ENCODE data around the gene RPS6KA2. TPM values are rescaled to one million over a fixed set of nuclear protein-coding genes. Genes with fewer than 3 reads are reported as not detected.

RPS6KA2 gene
- total and polyA plus RNA-seq, 2 donors (not counting 3 experiments of a cell fraction or from before 2014, with no cell fraction given) = 54.5 to 75.8 TPM

DNA sequence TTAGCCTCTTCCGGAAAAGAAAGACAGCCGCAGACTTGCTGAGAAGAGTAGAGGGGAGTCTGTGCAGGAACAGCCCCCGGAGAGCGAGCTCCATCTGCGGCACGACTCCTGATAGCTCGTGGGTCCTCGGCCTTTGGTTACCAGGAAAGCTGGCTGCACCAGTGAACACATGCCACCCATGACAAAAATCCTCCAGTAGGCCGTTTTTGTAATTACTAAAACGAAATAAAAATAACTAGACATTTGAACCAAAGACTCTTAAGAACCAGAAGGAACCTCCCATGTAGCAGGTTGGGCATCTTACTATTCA, 82.8 kb downstream of the RPS6KA2 start:
- H3K9me1 ChIP-seq (replicated peaks; ENCODE audit: control insufficient read depth, extremely low read depth, insufficient read depth, low read length) = no peaks in the 10 kb centered on the region
- no peak overlapping the region for H3K4me3 ChIP-seq (replicated peaks in 1 of 3; ENCODE audit: insufficient read depth in 1 of 3, low read depth in 1 of 3, low read length in 3 of 3)
- FAIRE-seq = no peak
- peaks cover 9% of the 10 kb centered on the region for H3K4me1 ChIP-seq (ENCODE audit: control insufficient read depth, extremely low read depth, insufficient read depth, low read length)
- no peaks in the 10 kb centered on the region for H3K27me3 ChIP-seq (ENCODE audit: control insufficient read depth in 2 of 2, insufficient read depth in 2 of 2, low read length in 2 of 2)
- no peak overlapping the region for H2AFZ ChIP-seq (ENCODE audit: low read depth, low read length)
- ChIA-PET CTCF (interaction anchor here (1.1 kb wide), 1 partner anchor 11 kb away, joined by 3 read pairs; no protein-coding TSS in a partner anchor), POLR2A (no interaction called here)
- no peak overlapping the region for H3K4me2 ChIP-seq (ENCODE audit: insufficient read depth, low read length)
- no peaks in the 10 kb centered on the region for H3K9me3 ChIP-seq (replicated peaks; ENCODE audit: control insufficient read depth, insufficient read depth, low read length)
- H3K79me2 ChIP-seq (ENCODE audit: control insufficient read depth, insufficient read depth, low read length) = no peaks in the 10 kb centered on the region
- intact Hi-C loops (cut with micrococcal nuclease) = no loop called here
- dilution Hi-C loops (cut with MboI; ENCODE audit: extremely low pct_ligation_motif_present, low sequenced_read_pairs) = no loop called here
- TF ChIP-seq POLR2AphosphoS5 (IDR thresholded peaks at IDR 0.05; ENCODE audit: insufficient read depth, low read depth, low read length) (no peak), POLR2A (IDR thresholded peaks at IDR 0.05; ENCODE audit: low read depth, low read length) (no peak), JUN (IDR thresholded peaks at IDR 0.05; ENCODE audit: borderline replicate concordance, insufficient read depth, insufficient read length, low read depth) (no peak), MAX (IDR thresholded peaks at IDR 0.05; ENCODE audit: insufficient read depth, insufficient read length) (no peak), EZH2 (IDR thresholded peaks at IDR 0.05; ENCODE audit: borderline replicate concordance, low read depth, low read length, severe bottlenecking) (no peak)
- DNase-seq (ENCODE audit: low read depth, low spot score) = no peak
- H3K27ac ChIP-seq (ENCODE audit: insufficient read depth, low read depth, low read length) = no peak overlapping the region
- no peak overlapping the region for H3K9ac ChIP-seq (replicated peaks; ENCODE audit: extremely low read depth, insufficient read depth, low read length)
- H4K20me1 ChIP-seq (replicated peaks; ENCODE audit: control insufficient read depth, extremely low read depth, insufficient read depth, low read length) = no peaks in the 10 kb centered on the region
- peaks cover 3 to 4% of the 10 kb centered on the region in 2 experiments for H3K36me3 ChIP-seq (ENCODE audit: control insufficient read depth in 2 of 2, extremely low read depth in 1 of 2, insufficient read depth in 2 of 2, low read length in 2 of 2)
- no TSS peak for BruUV-seq (replicated peaks)

DNA sequence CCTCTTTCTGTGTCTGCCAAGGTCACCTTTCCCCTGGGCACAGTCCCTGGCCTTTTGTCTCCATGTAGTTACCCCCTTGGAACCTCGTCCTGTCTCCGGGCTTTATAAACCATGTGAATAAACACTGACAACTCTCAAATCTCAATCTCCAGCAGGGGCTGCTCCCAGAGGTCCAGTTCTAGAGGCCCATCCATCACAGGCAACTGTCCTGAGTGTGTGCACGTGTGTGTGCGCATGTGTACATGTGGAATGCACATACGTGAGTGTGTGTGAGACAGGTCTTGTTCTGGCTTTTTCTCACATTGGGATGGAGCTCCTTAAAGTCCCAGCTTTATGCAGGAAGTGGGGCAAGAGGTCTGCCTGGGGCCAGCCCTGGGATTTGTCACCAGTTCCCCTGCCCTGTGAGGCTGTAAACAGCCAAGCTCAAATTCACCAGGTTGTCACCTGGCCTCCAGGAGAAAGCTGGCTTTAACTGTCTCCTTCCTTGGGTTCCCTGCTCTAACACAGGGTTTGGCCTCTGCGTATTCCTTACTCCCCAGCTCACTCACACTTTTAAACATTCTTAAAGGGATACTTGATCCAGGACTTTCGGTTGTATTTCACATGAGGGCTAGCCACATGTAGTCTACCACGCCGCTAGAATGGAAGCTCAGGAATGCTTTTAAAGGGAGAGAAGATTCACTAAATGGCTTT, 83.3 kb downstream of the RPS6KA2 start:
- Histone ChIP-seq H3K27ac (ENCODE audit: insufficient read depth, low read depth, low read length) (no peak overlapping the region), H3K9me1 (replicated peaks; ENCODE audit: control insufficient read depth, extremely low read depth, insufficient read depth, low read length) (no peaks in the 10 kb centered on the region), H3K27me3 (ENCODE audit: control insufficient read depth in 2 of 2, insufficient read depth in 2 of 2, low read length in 2 of 2) (no peaks in the 10 kb centered on the region), H3K4me3 (replicated peaks in 1 of 3; ENCODE audit: insufficient read depth in 1 of 3, low read depth in 1 of 3, low read length in 3 of 3) (no peak overlapping the region), H3K36me3 (ENCODE audit: control insufficient read depth in 2 of 2, extremely low read depth in 1 of 2, insufficient read depth in 2 of 2, low read length in 2 of 2) (peaks cover 3 to 4% of the 10 kb centered on the region in 2 experiments), H3K9me3 (replicated peaks; ENCODE audit: control insufficient read depth, insufficient read depth, low read length) (no peaks in the 10 kb centered on the region), H4K20me1 (replicated peaks; ENCODE audit: control insufficient read depth, extremely low read depth, insufficient read depth, low read length) (no peaks in the 10 kb centered on the region), H2AFZ (ENCODE audit: low read depth, low read length) (no peak overlapping the region), H3K79me2 (ENCODE audit: control insufficient read depth, insufficient read depth, low read length) (no peaks in the 10 kb centered on the region), H3K4me1 (ENCODE audit: control insufficient read depth, extremely low read depth, insufficient read depth, low read length) (peaks cover 9% of the 10 kb centered on the region), H3K4me2 (ENCODE audit: insufficient read depth, low read length) (no peak overlapping the region), H3K9ac (replicated peaks; ENCODE audit: extremely low read depth, insufficient read depth, low read length) (no peak overlapping the region)
- FAIRE-seq = no peak
- dilution Hi-C loops (cut with MboI; ENCODE audit: extremely low pct_ligation_motif_present, low sequenced_read_pairs) = no loop called here
- ChIA-PET POLR2A (no interaction called here), CTCF (interaction anchor here (1.1 kb wide), 1 partner anchor 11 kb away, joined by 3 read pairs; no protein-coding TSS in a partner anchor)
- TF ChIP-seq EZH2 (IDR thresholded peaks at IDR 0.05; ENCODE audit: borderline replicate concordance, low read depth, low read length, severe bottlenecking) (no peak), MAX (IDR thresholded peaks at IDR 0.05; ENCODE audit: insufficient read depth, insufficient read length) (no peak), FOS (IDR thresholded peaks at IDR 0.05; ENCODE audit: borderline replicate concordance, insufficient read depth, low read length) (no peak), POLR2A (IDR thresholded peaks at IDR 0.05; ENCODE audit: low read depth, low read length) (no peak), JUN (IDR thresholded peaks at IDR 0.05; ENCODE audit: borderline replicate concordance, insufficient read depth, insufficient read length, low read depth) (no peak), MYC (IDR thresholded peaks at IDR 0.05; ENCODE audit: low read depth, low read length) (no peak), POLR2AphosphoS5 (IDR thresholded peaks at IDR 0.05; ENCODE audit: insufficient read depth, low read depth, low read length) (no peak), GATA2 (IDR thresholded peaks at IDR 0.05; ENCODE audit: insufficient read depth, insufficient read length, low read depth, low read length) (no peak)
- TF ChIP-seq, protein P1, sequence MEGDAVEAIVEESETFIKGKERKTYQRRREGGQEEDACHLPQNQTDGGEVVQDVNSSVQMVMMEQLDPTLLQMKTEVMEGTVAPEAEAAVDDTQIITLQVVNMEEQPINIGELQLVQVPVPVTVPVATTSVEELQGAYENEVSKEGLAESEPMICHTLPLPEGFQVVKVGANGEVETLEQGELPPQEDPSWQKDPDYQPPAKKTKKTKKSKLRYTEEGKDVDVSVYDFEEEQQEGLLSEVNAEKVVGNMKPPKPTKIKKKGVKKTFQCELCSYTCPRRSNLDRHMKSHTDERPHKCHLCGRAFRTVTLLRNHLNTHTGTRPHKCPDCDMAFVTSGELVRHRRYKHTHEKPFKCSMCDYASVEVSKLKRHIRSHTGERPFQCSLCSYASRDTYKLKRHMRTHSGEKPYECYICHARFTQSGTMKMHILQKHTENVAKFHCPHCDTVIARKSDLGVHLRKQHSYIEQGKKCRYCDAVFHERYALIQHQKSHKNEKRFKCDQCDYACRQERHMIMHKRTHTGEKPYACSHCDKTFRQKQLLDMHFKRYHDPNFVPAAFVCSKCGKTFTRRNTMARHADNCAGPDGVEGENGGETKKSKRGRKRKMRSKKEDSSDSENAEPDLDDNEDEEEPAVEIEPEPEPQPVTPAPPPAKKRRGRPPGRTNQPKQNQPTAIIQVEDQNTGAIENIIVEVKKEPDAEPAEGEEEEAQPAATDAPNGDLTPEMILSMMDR (IDR thresholded peaks at IDR 0.05; ENCODE audit: extremely low read depth in 1 of 2, insufficient read depth in 1 of 2, low read depth in 1 of 2, low read length in 2 of 2) = no peak
- DNase-seq (ENCODE audit: low read depth, low spot score) = no peak
- intact Hi-C loops (cut with micrococcal nuclease) = no loop called here
- BruUV-seq (replicated peaks) = no TSS peak

Data from endothelial cell of umbilical vein (primary cell).